ENCODE data around the gene LMNTD2.

The LMNTD2 gene

DNA sequence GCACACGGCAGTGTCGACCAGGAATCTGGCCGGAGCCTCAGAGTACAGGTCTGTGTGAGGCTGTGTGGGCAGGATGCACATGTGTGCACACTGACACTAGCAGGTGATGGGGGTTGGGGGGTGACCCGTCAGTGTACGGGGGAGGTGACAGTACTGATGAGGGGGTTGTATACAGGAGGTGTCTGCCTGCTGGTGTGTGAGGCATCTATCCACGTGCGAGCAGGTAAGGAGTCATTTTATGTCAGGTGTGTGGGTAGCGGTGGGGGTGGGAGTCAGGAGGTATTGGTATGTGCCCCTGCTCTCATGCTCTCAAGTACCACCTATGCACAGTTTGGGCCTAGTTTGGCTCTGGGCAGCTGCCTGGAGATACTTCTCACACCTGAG lies 11.3 kb upstream of the LMNTD2 start:
- TF ChIP-seq, protein P1, sequence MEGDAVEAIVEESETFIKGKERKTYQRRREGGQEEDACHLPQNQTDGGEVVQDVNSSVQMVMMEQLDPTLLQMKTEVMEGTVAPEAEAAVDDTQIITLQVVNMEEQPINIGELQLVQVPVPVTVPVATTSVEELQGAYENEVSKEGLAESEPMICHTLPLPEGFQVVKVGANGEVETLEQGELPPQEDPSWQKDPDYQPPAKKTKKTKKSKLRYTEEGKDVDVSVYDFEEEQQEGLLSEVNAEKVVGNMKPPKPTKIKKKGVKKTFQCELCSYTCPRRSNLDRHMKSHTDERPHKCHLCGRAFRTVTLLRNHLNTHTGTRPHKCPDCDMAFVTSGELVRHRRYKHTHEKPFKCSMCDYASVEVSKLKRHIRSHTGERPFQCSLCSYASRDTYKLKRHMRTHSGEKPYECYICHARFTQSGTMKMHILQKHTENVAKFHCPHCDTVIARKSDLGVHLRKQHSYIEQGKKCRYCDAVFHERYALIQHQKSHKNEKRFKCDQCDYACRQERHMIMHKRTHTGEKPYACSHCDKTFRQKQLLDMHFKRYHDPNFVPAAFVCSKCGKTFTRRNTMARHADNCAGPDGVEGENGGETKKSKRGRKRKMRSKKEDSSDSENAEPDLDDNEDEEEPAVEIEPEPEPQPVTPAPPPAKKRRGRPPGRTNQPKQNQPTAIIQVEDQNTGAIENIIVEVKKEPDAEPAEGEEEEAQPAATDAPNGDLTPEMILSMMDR (IDR thresholded peaks at IDR 0.05; ENCODE audit: insufficient read depth, low read length), result no peak
- TF ChIP-seq POLR2AphosphoS5 (IDR thresholded peaks at IDR 0.05; ENCODE audit: low read depth) (no peak), SPI1 (IDR thresholded peaks at IDR 0.05; ENCODE audit: borderline replicate concordance, low read depth) (no peak), GABPA (IDR thresholded peaks at IDR 0.05; ENCODE audit: low read depth) (no peak)
- TF ChIP-seq, protein P2, sequence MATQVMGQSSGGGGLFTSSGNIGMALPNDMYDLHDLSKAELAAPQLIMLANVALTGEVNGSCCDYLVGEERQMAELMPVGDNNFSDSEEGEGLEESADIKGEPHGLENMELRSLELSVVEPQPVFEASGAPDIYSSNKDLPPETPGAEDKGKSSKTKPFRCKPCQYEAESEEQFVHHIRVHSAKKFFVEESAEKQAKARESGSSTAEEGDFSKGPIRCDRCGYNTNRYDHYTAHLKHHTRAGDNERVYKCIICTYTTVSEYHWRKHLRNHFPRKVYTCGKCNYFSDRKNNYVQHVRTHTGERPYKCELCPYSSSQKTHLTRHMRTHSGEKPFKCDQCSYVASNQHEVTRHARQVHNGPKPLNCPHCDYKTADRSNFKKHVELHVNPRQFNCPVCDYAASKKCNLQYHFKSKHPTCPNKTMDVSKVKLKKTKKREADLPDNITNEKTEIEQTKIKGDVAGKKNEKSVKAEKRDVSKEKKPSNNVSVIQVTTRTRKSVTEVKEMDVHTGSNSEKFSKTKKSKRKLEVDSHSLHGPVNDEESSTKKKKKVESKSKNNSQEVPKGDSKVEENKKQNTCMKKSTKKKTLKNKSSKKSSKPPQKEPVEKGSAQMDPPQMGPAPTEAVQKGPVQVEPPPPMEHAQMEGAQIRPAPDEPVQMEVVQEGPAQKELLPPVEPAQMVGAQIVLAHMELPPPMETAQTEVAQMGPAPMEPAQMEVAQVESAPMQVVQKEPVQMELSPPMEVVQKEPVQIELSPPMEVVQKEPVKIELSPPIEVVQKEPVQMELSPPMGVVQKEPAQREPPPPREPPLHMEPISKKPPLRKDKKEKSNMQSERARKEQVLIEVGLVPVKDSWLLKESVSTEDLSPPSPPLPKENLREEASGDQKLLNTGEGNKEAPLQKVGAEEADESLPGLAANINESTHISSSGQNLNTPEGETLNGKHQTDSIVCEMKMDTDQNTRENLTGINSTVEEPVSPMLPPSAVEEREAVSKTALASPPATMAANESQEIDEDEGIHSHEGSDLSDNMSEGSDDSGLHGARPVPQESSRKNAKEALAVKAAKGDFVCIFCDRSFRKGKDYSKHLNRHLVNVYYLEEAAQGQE (IDR thresholded peaks at IDR 0.05; ENCODE audit: insufficient replicate concordance, low read depth), result no peak
- H3K27ac ChIP-seq (replicated peaks), result no peak overlapping the region
- H3K27me3 ChIP-seq (ENCODE audit: insufficient read depth, poor library complexity, severe bottlenecking), result peaks cover 12% of the 10 kb centered on the region
- no peak overlapping the region for H3K4me3 ChIP-seq (replicated peaks; ENCODE audit: insufficient read depth, low read length)
- DNase-seq (ENCODE audit: low read depth in 1 of 2, low spot score in 1 of 2), result no peak

DNA sequence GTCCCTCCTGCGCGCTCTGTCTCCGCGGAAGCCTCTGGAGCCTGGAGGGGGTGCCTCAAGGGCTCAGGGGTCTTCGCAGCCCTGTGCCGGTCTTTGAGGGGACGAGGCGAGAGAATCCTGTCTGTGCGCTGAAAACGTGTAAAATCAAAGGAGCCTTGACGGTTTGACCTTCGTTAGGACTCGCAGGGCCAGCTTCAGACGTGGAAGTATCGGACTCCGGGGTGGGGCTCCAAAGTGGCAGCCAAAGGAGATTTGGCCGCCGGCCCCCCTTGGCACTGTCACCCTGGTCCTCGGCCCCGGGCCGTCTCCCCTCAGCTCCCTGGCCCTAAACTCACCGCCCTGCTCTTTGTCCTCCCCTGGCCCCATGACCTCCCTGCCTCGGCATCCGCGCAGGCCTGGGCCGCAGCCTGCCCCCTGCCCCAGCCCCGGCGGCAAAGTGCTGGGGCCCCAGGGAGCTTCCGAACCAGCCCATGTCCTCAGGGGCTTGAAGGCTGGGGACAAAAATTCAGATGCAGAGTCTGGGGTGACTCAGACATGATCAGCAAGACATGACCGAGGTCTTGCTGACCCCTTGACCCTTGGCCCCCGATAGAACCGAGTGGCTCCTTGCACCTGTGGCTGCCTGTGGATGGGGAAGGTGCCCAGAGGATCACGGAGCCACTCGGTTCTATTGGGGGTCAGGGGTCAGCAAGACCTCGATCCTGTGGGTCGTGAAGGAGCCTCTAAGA lies 8.8 kb upstream of the LMNTD2 start:
- TF ChIP-seq POLR2AphosphoS5 (IDR thresholded peaks at IDR 0.05; ENCODE audit: low read depth) (no peak), SPI1 (IDR thresholded peaks at IDR 0.05; ENCODE audit: borderline replicate concordance, low read depth) (no peak), GABPA (IDR thresholded peaks at IDR 0.05; ENCODE audit: low read depth) (no peak)
- TF ChIP-seq, protein P1 (IDR thresholded peaks at IDR 0.05; ENCODE audit: insufficient read depth, low read length), result no peak
- TF ChIP-seq, protein P2 (IDR thresholded peaks at IDR 0.05; ENCODE audit: insufficient replicate concordance, low read depth), result no peak

DNA sequence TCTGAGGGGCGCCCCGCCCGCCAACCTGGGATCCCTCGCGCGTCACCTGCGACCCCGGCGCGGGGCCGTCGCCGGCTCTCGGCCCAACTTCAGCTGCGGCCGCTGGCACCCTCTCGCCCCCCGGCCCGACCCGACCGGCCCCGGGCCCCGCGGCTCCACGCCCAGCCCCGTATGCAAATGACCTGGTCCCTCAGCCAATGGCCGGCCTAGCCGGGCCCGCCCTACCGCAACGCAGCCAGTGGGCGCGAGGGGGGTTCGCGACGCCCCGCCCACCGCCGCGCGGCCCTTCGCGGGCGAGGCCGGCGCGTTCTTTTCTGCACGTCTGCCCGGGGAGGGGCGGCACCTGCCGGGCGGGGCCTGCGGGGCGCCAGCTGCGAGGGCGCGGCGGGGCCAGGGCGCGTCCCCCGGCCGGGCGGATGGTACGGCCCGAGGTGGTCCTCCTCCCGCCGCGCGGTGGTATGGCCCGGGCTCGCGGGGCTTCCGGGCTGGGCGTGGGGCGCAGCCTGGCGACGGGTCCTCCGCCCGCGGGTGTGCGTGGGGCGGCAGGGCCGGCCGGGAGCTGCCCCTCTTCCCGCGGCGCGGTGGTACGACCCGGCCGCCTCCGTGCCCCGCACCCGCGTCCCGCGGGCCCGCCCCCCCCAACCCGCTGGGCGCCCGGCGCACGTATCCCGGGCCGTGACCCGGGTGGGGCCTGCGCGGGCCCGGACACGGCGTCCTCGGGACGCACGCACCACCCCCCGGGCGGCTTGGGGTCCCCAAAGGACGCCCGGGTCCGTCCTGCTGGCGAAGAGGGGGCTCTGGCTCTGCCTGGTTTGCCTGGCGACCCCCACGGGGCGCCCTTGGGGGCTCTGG lies 8.0 kb upstream of the LMNTD2 start:
- Histone ChIP-seq H3K4me3 (replicated peaks; ENCODE audit: insufficient read depth, low read length) (peak overlapping the region; percentile 48), H3K27ac (replicated peaks) (no peak overlapping the region), H3K27me3 (ENCODE audit: insufficient read depth, poor library complexity, severe bottlenecking) (peaks cover 8% of the 10 kb centered on the region)
- DNase-seq (ENCODE audit: low read depth in 1 of 2, low spot score in 1 of 2), result peak; percentile 85 to 87
- TF ChIP-seq SPI1 (IDR thresholded peaks at IDR 0.05; ENCODE audit: borderline replicate concordance, low read depth) (no peak), GABPA (IDR thresholded peaks at IDR 0.05; ENCODE audit: low read depth) (no peak), POLR2AphosphoS5 (IDR thresholded peaks at IDR 0.05; ENCODE audit: low read depth) (no peak)
- TF ChIP-seq, protein P1 (IDR thresholded peaks at IDR 0.05; ENCODE audit: insufficient read depth, low read length), result no peak
- TF ChIP-seq, protein P2 (IDR thresholded peaks at IDR 0.05; ENCODE audit: insufficient replicate concordance, low read depth), result no peak

More for the DNA sequence above, 8.8 kb upstream of the LMNTD2 start:
- Histone ChIP-seq H3K4me3 (replicated peaks; ENCODE audit: insufficient read depth, low read length) (peak overlapping the region; percentile 48), H3K27me3 (ENCODE audit: insufficient read depth, poor library complexity, severe bottlenecking) (peaks cover 8% of the 10 kb centered on the region), H3K27ac (replicated peaks) (no peak overlapping the region)
- DNase-seq (ENCODE audit: low read depth in 1 of 2, low spot score in 1 of 2), result no peak
